Spleen (tissue), 11 donors: Measurements from ENCODE around the gene APOC3. TPM values are rescaled to one million over a fixed set of nuclear protein-coding genes. Genes with fewer than 3 reads are reported as not detected.

Experiments
- DNase-seq: peaks from one replicate; pipeline ENCODE4 v3.0.0-alpha.2; 2020
- H3K27ac ChIP-seq, 8 donors: fragments of 200-600 bp; sonication (generic) in 7 of 8; 1 replicate in 4 of 8; 2 replicates in 4 of 8; pipeline versions ENCODE4 v1.5.0 to v1.8.0; 2016 to 2021; ENCODE audit warnings: inconsistent platforms in 4 of 8, mild to moderate bottlenecking in 4 of 8, moderate library complexity in 1 of 8
- H3K27me3 ChIP-seq, 7 donors: fragments of 200-600 bp; sonication (generic) in 6 of 7; replicated peaks in 1 of 7; 1 replicate in 4 of 7; 2 replicates in 3 of 7; pipeline versions ENCODE4 v1.5.0 to v1.8.0; 2016 to 2021; ENCODE audit warnings: inconsistent platforms in 3 of 7, mild to moderate bottlenecking in 1 of 7
- H3K36me3 ChIP-seq, 6 donors: fragments of 200-600 bp; sonication (generic) in 5 of 6; 1 replicate in 4 of 6; 2 replicates in 2 of 6; pipeline versions ENCODE4 v1.5.0 to v1.8.0; 2016 to 2021; ENCODE audit warnings: inconsistent platforms in 2 of 6
- H3K4me1 ChIP-seq, 6 donors: fragments of 200-600 bp; sonication (generic) in 5 of 6; 1 replicate in 3 of 6; 2 replicates in 3 of 6; pipeline versions ENCODE4 v1.5.0 to v1.8.0; 2016 to 2021; ENCODE audit warnings: inconsistent platforms in 3 of 6
- H3K4me3 ChIP-seq, 8 donors: fragments of 200-600 bp; sonication (generic) in 7 of 8; 1 replicate in 4 of 8; 2 replicates in 4 of 8; pipeline versions ENCODE4 v1.5.0 to v1.8.0; 2016 to 2021; ENCODE audit warnings: inconsistent platforms in 4 of 8, mild to moderate bottlenecking in 4 of 8, moderate library complexity in 2 of 8
- H3K9me3 ChIP-seq, 8 donors: fragments of 200-600 bp; sonication (generic) in 7 of 8; 1 replicate in 4 of 8; 2 replicates in 4 of 8; pipeline versions ENCODE4 v1.5.0 to v1.8.0; 2016 to 2021; ENCODE audit warnings: inconsistent platforms in 4 of 8
- POLR2A ChIP-seq, 3 donors: fragments of 450-650 bp; IDR thresholded peaks; one replicate each; pipeline ENCODE4 v1.5.1; 2017; ENCODE audit warnings: antibody characterized with exemption in 3 of 3, mild to moderate bottlenecking in 1 of 3
- POLR2AphosphoS5 ChIP-seq, 3 donors: sonication (generic); formaldehyde crosslinking; IDR thresholded peaks; one replicate each; pipeline ENCODE4 v1.5.1; 2017; ENCODE audit warnings: antibody characterized with exemption in 3 of 3
- WGBS, 5 donors: extraction: QIAGEN DNeasy Blood & Tissue Kit in 3 of 5; methylation state at CpG; one replicate each; pipeline versions ENCODE4 v1.1.5 to v1.1.7; 2013 to 2018; 5-methylcytosine and 5-hydroxymethylcytosine counted together
- intact Hi-C: fragments of 100-400 bp; cut with DNase I; formaldehyde crosslinking; loops from one replicate; pipeline ENCODE4 v1.15.0; 2023; ENCODE audit warnings: low total_unique reads
- polyA plus RNA-seq, 3 donors: library from polyadenylated mRNA; stranded (reverse); fragments of 200-250 nt; gene quantifications; one replicate each; pipeline ENCODE4 v1.2.1, GENCODE V29; 2013
- total RNA-seq, 7 donors: library from RNA; depleted of rRNA in 3 of 7; stranded (reverse); fragments of >200 nt in 3 of 7; fragmentation: NEBNext Ultra II Directional in 4 of 7; extraction: Animal tissue kit (Norgen Biotek cat#: 25700) in 4 of 7; gene quantifications; one replicate each; pipeline versions ENCODE4 v1.1.0 to v1.2.1, GENCODE V29; 2016 to 2021
- TF ChIP-seq, protein P1 (sequence below), 11 experiments: fragments of 200-600 bp in 7 of 11; fragments of 450-650 bp in 4 of 11; sonication (generic) in 4 of 11; IDR thresholded peaks in 8 of 11; conservative IDR thresholded peaks in 3 of 11; 1 replicate in 7 of 11; 2 replicates in 4 of 11; pipeline versions ENCODE4 v1.4.0 to v1.8.0; 2016 to 2021; ENCODE audit warnings: antibody characterized with exemption in 11 of 11, inconsistent platforms in 4 of 11, mild to moderate bottlenecking in 1 of 11
- donor health status: healthy with polysubstance abuse.
- donor health status: DM: no; HTN: no; CAD: no; lungs with moderate emphysema.
- donor health status: DM: no; HTN: no; CAD: no.
- donor health status: Bipolar disorder and iron deficiency.
- donor health status: healthy.
- donor health status: DM: no; HTN: no; CAD: no.
- donor health status: DM: yes; HTN: yes; CAD: no.

APOC3 gene
- total and polyA plus RNA-seq, 10 donors = 0.70 TPM; not detected in 9

DNA sequence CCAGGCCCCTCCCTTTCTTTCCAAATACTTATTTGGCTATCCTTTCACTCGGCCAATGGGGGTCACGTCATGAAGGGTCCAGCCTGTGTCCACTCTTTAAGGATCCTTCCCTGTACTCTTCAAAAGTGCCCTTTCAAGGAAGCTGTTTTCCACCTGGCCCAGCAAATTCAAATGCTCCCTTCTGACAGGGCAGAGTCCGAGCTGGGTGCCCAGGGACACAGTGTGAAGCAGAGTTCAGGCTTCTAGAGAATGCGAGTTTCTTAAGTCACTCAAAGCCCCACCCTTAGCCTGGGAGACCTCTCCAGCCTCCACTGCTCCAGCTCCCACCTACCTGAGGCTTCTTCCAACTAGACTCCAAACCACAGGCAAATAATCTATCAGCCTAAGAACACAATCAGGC lies 13.2 kb downstream of the APOC3 start:
- TF ChIP-seq, protein P1, sequence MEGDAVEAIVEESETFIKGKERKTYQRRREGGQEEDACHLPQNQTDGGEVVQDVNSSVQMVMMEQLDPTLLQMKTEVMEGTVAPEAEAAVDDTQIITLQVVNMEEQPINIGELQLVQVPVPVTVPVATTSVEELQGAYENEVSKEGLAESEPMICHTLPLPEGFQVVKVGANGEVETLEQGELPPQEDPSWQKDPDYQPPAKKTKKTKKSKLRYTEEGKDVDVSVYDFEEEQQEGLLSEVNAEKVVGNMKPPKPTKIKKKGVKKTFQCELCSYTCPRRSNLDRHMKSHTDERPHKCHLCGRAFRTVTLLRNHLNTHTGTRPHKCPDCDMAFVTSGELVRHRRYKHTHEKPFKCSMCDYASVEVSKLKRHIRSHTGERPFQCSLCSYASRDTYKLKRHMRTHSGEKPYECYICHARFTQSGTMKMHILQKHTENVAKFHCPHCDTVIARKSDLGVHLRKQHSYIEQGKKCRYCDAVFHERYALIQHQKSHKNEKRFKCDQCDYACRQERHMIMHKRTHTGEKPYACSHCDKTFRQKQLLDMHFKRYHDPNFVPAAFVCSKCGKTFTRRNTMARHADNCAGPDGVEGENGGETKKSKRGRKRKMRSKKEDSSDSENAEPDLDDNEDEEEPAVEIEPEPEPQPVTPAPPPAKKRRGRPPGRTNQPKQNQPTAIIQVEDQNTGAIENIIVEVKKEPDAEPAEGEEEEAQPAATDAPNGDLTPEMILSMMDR (IDR thresholded peaks at IDR 0.05 in 8 of 11, conservative IDR thresholded peaks at IDR 0.05 in 3 of 11) = no peak
- no peak for TF ChIP-seq POLR2AphosphoS5 (IDR thresholded peaks at IDR 0.05)
- TF ChIP-seq POLR2A (IDR thresholded peaks at IDR 0.05) = no peak
- DNase-seq = peak; percentile 29
- Histone ChIP-seq H3K27ac (no peak overlapping the region), H3K27me3 (no peaks in the 10 kb centered on the region), H3K4me1 (peaks cover 0 to 8% (median 3%) of the 10 kb centered on the region in 6 donors), H3K4me3 (no peak overlapping the region), H3K9me3 (no peaks in the 10 kb centered on the region), H3K36me3 (peaks cover 0 to 55% (median 45%) of the 10 kb centered on the region in 6 donors)
- WGBS, 5 donors = 91 to 97% (median 95%) methylated on average over 4 of the region's 4 CpGs
- intact Hi-C loops = no loop called here

- H3K9me3 ChIP-seq = no peaks in the 10 kb centered on the region
- intact Hi-C loops = no loop called here
- peaks cover 0 to 8% (median 3%) of the 10 kb centered on the region in 6 donors for H3K4me1 ChIP-seq
- TF ChIP-seq POLR2AphosphoS5 (IDR thresholded peaks at IDR 0.05) (no peak), POLR2A (IDR thresholded peaks at IDR 0.05) (no peak)
- TF ChIP-seq, protein P1 (IDR thresholded peaks at IDR 0.05 in 8 of 11, conservative IDR thresholded peaks at IDR 0.05 in 3 of 11) = no peak
- H3K4me3 ChIP-seq = no peak overlapping the region
- no peak overlapping the region for H3K27ac ChIP-seq
- WGBS, 5 donors = 93 to 99% (median 95%) methylated on average over 9 of the region's 9 CpGs
- DNase-seq = peak; percentile 56
- H3K27me3 ChIP-seq = no peaks in the 10 kb centered on the region
- H3K36me3 ChIP-seq = peaks cover 0 to 63% (median 52%) of the 10 kb centered on the region in 6 donors
These were observed 14.0 kb downstream of the APOC3 start for GRCh38 chr11:116843661-116844060.

DNA sequence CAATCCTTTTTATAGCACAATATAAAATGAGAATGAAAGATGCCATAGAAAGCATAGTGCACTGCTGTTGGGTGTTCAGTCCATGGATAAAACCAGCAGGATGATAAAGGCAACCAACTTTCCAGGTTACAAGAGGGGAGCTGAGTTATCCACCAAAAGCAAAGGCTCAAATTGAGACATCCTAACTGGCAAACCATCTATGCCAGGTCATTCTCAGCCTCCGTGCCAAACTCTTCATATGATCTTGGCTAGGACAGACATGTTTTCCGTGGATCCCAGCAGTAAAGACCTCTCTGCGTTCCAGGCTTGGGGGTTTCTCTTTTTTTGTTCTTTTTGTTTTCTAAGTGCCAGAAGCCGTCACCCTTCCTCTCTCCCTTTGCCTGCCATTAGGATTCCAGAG lies 15.0 kb downstream of the APOC3 start:
- Histone ChIP-seq H3K4me3 (no peak overlapping the region), H3K27ac (no peak overlapping the region), H3K27me3 (no peaks in the 10 kb centered on the region), H3K36me3 (peaks cover 0 to 73% (median 58%) of the 10 kb centered on the region in 6 donors), H3K4me1 (peaks cover 0 to 8% (median 3%) of the 10 kb centered on the region in 6 donors), H3K9me3 (no peaks in the 10 kb centered on the region)
- WGBS, 5 donors = 94 to 98% (median 97%) methylated on average over 4 of the region's 4 CpGs
- TF ChIP-seq, protein P1 (IDR thresholded peaks at IDR 0.05 in 8 of 11, conservative IDR thresholded peaks at IDR 0.05 in 3 of 11) = no peak
- no peak for TF ChIP-seq POLR2A (IDR thresholded peaks at IDR 0.05)
- TF ChIP-seq POLR2AphosphoS5 (IDR thresholded peaks at IDR 0.05) = no peak
- intact Hi-C loops = no loop called here
- no peak for DNase-seq

GRCh38 chr11:116847612-116848011 lies 17.9 kb downstream of the APOC3 start:
- no peak for TF ChIP-seq POLR2A (IDR thresholded peaks at IDR 0.05)
- TF ChIP-seq POLR2AphosphoS5 (IDR thresholded peaks at IDR 0.05) = no peak
- TF ChIP-seq, protein P1 (IDR thresholded peaks at IDR 0.05 in 8 of 11, conservative IDR thresholded peaks at IDR 0.05 in 3 of 11) = no peak
- WGBS, 5 donors = 90 to 97% (median 95%) methylated on average over 4 of the region's 4 CpGs

More at GRCh38 chr11:116847612-116848011, 17.9 kb downstream of the APOC3 start:
- H3K36me3 ChIP-seq = peaks cover 0 to 74% (median 58%) of the 10 kb centered on the region in 6 donors
- no peak overlapping the region for H3K4me3 ChIP-seq
- H3K9me3 ChIP-seq = no peaks in the 10 kb centered on the region
- intact Hi-C loops = no loop called here
- H3K4me1 ChIP-seq = peaks cover 8 to 25% (median 20%) of the 10 kb centered on the region in 6 donors
- no peak overlapping the region for H3K27ac ChIP-seq
- H3K27me3 ChIP-seq = no peaks in the 10 kb centered on the region
- DNase-seq = no peak
